PFSK-1 (cell line): Measurements from ENCODE around the gene HOXA2.

Source experiments
- FOXP2 ChIP-seq: optimal IDR thresholded peaks from 2 replicates; pipeline ENCODE3; 2011; ENCODE audit warnings: borderline replicate concordance, control low read depth, inconsistent platforms; ENCODE audit not compliant: insufficient read depth; ENCODE audit errors: extremely low read length, extremely low read depth
- POLR2AphosphoS5 ChIP-seq: IDR thresholded peaks from 2 replicates; pipeline ENCODE4 v1.6.1; 2012; ENCODE audit warnings: low read depth, mild to moderate bottlenecking, control low read depth, low read length, moderate library complexity
- SIN3A ChIP-seq: IDR thresholded peaks from 2 replicates; pipeline ENCODE4 v1.6.1; 2012; ENCODE audit warnings: mild to moderate bottlenecking, low read length, moderate library complexity, borderline replicate concordance; ENCODE audit not compliant: insufficient read depth
- TAF1 ChIP-seq: IDR thresholded peaks from 2 replicates; pipeline ENCODE4 v1.6.1; 2012; ENCODE audit warnings: low read length, control low read depth, borderline replicate concordance; ENCODE audit not compliant: insufficient read depth
- TF ChIP-seq, protein P1 (sequence below), 2 experiments: IDR thresholded peaks; 2 replicates each; pipeline versions ENCODE4 v1.6.1 to v1.8.0; 2011 to 2012; ENCODE audit warnings: low read depth in 2 of 2, low read length in 2 of 2, control low read depth in 1 of 2, inconsistent platforms in 1 of 2, mild to moderate bottlenecking in 1 of 2, moderate library complexity in 1 of 2; ENCODE audit not compliant: insufficient read depth in 1 of 2

GRCh38 chr7:27092819-27093110 is 9.7 kb downstream of the HOXA2 start:
- TF ChIP-seq POLR2AphosphoS5, result no peak
- no peak for TF ChIP-seq TAF1
- no peak for TF ChIP-seq SIN3A
- TF ChIP-seq, protein P1, sequence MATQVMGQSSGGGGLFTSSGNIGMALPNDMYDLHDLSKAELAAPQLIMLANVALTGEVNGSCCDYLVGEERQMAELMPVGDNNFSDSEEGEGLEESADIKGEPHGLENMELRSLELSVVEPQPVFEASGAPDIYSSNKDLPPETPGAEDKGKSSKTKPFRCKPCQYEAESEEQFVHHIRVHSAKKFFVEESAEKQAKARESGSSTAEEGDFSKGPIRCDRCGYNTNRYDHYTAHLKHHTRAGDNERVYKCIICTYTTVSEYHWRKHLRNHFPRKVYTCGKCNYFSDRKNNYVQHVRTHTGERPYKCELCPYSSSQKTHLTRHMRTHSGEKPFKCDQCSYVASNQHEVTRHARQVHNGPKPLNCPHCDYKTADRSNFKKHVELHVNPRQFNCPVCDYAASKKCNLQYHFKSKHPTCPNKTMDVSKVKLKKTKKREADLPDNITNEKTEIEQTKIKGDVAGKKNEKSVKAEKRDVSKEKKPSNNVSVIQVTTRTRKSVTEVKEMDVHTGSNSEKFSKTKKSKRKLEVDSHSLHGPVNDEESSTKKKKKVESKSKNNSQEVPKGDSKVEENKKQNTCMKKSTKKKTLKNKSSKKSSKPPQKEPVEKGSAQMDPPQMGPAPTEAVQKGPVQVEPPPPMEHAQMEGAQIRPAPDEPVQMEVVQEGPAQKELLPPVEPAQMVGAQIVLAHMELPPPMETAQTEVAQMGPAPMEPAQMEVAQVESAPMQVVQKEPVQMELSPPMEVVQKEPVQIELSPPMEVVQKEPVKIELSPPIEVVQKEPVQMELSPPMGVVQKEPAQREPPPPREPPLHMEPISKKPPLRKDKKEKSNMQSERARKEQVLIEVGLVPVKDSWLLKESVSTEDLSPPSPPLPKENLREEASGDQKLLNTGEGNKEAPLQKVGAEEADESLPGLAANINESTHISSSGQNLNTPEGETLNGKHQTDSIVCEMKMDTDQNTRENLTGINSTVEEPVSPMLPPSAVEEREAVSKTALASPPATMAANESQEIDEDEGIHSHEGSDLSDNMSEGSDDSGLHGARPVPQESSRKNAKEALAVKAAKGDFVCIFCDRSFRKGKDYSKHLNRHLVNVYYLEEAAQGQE (IDR thresholded peaks at IDR 0.05; ENCODE audit: insufficient read depth in 1 of 2, low read depth in 2 of 2, low read length in 2 of 2), result no peak
- TF ChIP-seq FOXP2, result no peak
